Nephron progenitor cell (in vitro differentiated cells): ENCODE measurements around the gene TEX28.
"Not testable (repeated sequence)": the region's sequence is repeated elsewhere in the genome, so short reads cannot be mapped to it uniquely, and the experiment has no call there.

Experiments used
- DNase-seq: peaks from one replicate; pipeline ENCODE4 v3.0.0; 2021
- H3K27ac Mint-ChIP-seq: 2 replicates; pipeline ENCODE4 v1.8.0; 2021; ENCODE audit warnings: mild to moderate bottlenecking, moderate library complexity, mixed read lengths
- H3K27me3 Mint-ChIP-seq: 2 replicates; pipeline ENCODE4 v1.8.0; 2021; ENCODE audit warnings: mild to moderate bottlenecking, low read depth, mixed read lengths; ENCODE audit not compliant: poor library complexity
- H3K36me3 Mint-ChIP-seq: 2 replicates; pipeline ENCODE4 v1.8.0; 2021; ENCODE audit warnings: low read depth, mixed read lengths
- H3K4me1 Mint-ChIP-seq: 2 replicates; pipeline ENCODE4 v1.8.0; 2021; ENCODE audit warnings: mixed read lengths
- H3K4me3 Mint-ChIP-seq: 2 replicates; pipeline ENCODE4 v1.8.0; 2021; ENCODE audit warnings: mild to moderate bottlenecking, moderate library complexity, mixed read lengths
- H3K9me3 Mint-ChIP-seq: 2 replicates; pipeline ENCODE4 v1.8.0; 2021; ENCODE audit warnings: mild to moderate bottlenecking, moderate library complexity, mixed read lengths
- TF ChIP-seq, protein P1 (sequence below): fragments of 200-600 bp; sonication (generic); IDR thresholded peaks from 2 replicates; pipeline ENCODE4 v1.5.0; 2021; ENCODE audit warnings: antibody characterized with exemption

The TEX28 gene, protein sequence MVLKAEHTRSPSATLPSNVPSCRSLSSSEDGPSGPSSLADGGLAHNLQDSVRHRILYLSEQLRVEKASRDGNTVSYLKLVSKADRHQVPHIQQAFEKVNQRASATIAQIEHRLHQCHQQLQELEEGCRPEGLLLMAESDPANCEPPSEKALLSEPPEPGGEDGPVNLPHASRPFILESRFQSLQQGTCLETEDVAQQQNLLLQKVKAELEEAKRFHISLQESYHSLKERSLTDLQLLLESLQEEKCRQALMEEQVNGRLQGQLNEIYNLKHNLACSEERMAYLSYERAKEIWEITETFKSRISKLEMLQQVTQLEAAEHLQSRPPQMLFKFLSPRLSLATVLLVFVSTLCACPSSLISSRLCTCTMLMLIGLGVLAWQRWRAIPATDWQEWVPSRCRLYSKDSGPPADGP

DNA sequence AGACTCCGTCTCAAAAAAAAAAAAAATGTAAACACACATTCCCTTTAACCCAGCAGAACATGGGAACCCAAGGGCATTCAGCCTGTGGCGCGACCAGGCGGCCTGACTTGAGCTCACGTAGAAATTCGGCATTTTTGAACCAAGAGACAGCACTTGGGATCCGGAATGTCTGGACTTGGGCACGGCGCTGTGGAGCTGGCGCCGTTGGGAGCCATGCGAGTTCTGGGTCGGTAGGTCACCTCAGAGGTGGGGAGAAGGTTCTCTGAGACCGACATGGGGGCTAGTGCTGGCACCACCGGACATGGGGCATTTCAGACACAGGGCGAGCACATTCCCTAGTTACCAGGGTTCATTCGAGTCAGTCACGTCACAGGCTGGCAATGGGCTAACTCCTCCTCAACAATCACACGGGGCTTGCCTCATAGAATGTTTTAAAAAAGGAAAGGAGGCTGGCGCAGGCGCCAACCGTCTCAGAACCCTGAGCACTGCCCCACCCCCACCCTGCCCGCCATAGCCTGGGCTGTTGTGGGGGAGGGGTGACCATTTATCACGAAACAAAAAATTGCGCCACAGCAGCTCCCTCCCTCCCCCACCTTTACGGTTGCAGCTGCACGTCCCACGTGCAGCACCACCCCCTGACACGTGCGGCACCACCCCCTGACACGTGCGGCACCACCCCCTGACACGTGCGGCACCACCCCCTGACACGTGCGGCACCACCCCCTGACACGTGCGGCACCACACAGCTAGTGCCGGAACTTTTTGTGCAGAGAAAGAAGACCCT lies at the start of gene TEX28:
TEX28 (minus strand) TSS at position 334 of the 784 bp plus-strand sequence. CDS start 3,007 bp downstream, outside the sequence.
- no peak within 1 kb of the TSS for H3K27ac Mint-ChIP-seq
- TF ChIP-seq, protein P1, sequence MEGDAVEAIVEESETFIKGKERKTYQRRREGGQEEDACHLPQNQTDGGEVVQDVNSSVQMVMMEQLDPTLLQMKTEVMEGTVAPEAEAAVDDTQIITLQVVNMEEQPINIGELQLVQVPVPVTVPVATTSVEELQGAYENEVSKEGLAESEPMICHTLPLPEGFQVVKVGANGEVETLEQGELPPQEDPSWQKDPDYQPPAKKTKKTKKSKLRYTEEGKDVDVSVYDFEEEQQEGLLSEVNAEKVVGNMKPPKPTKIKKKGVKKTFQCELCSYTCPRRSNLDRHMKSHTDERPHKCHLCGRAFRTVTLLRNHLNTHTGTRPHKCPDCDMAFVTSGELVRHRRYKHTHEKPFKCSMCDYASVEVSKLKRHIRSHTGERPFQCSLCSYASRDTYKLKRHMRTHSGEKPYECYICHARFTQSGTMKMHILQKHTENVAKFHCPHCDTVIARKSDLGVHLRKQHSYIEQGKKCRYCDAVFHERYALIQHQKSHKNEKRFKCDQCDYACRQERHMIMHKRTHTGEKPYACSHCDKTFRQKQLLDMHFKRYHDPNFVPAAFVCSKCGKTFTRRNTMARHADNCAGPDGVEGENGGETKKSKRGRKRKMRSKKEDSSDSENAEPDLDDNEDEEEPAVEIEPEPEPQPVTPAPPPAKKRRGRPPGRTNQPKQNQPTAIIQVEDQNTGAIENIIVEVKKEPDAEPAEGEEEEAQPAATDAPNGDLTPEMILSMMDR: no peak
- DNase-seq: no peak
- peaks cover 3% of the 10 kb centered on the region for H3K27me3 Mint-ChIP-seq
- no peaks in the 10 kb centered on the region for H3K4me1 Mint-ChIP-seq
- no peaks in the 10 kb centered on the region for H3K36me3 Mint-ChIP-seq
- peaks cover 45% of the 10 kb centered on the region for H3K9me3 Mint-ChIP-seq
- no peak within 1 kb of the TSS for H3K4me3 Mint-ChIP-seq

DNA sequence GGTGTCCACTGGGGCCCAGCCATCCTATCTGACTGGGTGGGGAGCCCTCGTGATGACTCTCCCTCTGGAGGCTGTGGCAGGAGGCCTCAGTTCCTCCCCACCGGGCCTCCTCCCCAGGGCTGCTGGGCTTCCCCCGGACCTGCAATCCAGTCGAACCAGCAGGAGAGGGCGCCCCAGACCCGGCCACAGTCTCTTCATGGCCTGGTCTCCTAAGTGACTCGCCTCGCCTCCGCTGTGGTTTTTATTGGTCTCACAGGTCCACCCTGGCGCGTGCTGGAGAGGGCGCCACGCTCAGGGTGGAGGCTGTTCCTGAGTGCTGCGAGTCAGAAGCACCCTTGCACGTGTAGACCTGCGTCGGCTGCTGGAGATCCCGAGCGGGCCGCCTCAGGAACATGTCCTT lies 48.7 kb upstream of the TEX28 start:
- not testable (repeated sequence) for DNase-seq, H3K4me1 Mint-ChIP-seq, H3K27ac Mint-ChIP-seq, H3K36me3 Mint-ChIP-seq, H3K9me3 Mint-ChIP-seq, H3K4me3 Mint-ChIP-seq, H3K27me3 Mint-ChIP-seq

DNA sequence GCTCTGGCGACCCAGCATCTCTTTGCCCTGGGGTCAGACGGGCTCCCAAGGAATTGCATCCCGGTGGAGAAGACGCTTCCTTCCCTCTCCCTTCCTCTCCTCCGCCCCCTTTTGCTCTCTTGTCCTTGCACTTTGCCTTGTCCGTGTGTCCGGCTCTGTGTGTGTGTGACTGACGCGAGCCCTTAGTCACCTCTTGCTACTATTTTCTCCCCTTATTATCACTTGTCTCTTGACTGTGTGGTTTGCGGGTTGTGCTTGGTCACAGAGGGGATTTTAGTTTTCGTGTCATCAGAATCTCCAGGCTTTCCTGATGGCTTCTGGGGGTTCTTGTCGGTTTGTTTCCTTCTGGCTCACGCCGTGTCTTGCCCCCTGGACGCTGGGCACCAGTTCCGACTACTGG lies 48.1 kb upstream of the TEX28 start:
- not testable (repeated sequence) for H3K27ac Mint-ChIP-seq, H3K4me1 Mint-ChIP-seq, H3K4me3 Mint-ChIP-seq, H3K9me3 Mint-ChIP-seq, H3K27me3 Mint-ChIP-seq, H3K36me3 Mint-ChIP-seq, DNase-seq

DNA sequence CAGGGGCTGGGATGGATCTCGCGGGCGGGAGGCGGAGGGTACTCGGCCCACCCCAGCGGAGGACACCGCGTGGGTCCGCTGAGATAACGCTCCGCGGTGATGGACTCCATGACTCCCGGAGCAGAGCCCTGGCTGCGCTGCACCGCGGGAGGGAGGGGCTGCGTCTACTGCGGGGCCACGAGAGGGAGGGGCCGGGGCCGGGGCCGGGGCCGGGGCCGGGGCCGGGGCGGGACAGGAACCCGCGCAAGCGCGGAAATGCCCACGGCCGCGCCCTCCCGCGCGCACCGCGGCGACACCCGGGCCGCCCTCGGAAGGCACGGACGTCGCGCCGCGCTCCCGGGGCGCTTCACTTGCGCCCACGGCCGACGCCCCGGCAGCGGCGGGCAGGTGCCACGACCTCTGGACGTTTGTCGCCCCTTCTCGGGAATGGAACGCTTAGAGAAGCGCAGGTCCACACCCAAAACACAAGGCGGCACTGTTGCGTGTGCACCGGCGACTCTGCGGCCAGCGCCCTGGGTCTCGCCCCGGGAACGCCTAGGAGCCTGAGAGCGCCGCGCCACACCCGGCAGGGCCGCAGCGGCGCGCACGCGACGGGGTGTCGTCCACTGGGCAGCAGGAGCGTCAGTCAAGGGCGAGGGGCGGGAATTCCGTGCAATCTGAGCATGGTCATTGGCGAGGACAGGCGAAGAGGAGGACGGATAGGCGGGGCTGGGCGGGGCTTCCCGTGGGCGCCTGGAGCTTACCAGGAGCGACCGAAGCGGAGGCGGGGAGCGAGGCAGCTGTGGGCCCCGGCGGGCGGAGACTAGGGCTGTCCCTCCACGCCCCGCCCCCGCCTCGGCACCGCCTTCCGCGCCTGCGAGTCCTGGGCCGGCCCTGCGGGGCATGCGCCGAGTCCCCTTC lies 46.7 kb upstream of the TEX28 start:
- not testable (repeated sequence) for H3K4me1 Mint-ChIP-seq, H3K27me3 Mint-ChIP-seq, H3K4me3 Mint-ChIP-seq, DNase-seq, H3K36me3 Mint-ChIP-seq, H3K9me3 Mint-ChIP-seq, H3K27ac Mint-ChIP-seq

DNA sequence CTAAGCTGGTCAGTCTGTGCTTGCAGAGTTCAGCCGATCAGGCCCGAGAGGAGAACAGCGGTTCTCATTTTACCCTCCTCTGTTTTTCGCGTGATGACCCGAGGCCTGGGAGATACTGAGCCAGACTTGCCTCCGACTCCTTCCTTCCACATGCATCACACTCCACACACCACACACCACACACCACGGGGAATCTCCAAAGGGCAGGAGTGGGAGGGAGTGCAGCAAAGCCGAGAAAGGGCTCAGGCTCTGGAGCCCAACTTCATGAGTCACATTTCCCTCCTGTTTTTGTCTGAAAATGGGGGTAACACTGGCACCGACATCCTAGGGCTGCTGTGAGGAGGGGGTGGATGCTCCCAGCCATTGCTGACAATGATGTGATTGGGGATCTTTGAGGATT lies 39.6 kb upstream of the TEX28 start:
- Mint-ChIP-seq H3K27ac (peak overlapping the region; percentile 48), H3K9me3 (peaks cover 50% of the 10 kb centered on the region), H3K4me3 (no peak overlapping the region), H3K27me3 (peaks cover 16% of the 10 kb centered on the region), H3K4me1 (peaks cover 12% of the 10 kb centered on the region), H3K36me3 (no peaks in the 10 kb centered on the region)
- DNase-seq: no peak
- TF ChIP-seq, protein P1: no peak

DNA sequence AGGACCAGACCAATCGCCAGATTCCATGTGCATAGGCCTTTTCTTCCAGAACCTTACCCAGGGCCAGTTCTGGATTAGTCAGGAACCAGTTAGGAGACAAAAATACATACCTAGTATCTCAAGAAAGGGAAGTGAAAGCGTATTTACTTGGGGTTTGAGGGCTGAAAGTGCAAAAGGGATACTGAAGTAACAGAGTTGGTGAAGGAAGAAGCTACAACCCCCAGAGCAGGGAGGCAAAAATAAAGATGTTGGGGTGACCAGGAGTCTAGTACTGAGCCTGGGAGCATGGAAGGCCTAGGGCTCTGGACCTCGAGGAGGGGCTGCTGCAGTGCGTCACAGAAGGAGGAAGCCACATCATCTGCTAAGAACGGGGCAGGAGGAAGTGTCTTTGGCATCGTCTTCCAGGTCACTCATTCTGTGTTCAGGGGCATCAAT lies 38.9 kb upstream of the TEX28 start:
- Mint-ChIP-seq H3K4me1 (peaks cover 14% of the 10 kb centered on the region), H3K36me3 (no peaks in the 10 kb centered on the region), H3K9me3 (peaks cover 51% of the 10 kb centered on the region), H3K27ac (no peak overlapping the region), H3K27me3 (peaks cover 17% of the 10 kb centered on the region), H3K4me3 (no peak overlapping the region)
- DNase-seq: no peak
- TF ChIP-seq, protein P1: no peak

DNA sequence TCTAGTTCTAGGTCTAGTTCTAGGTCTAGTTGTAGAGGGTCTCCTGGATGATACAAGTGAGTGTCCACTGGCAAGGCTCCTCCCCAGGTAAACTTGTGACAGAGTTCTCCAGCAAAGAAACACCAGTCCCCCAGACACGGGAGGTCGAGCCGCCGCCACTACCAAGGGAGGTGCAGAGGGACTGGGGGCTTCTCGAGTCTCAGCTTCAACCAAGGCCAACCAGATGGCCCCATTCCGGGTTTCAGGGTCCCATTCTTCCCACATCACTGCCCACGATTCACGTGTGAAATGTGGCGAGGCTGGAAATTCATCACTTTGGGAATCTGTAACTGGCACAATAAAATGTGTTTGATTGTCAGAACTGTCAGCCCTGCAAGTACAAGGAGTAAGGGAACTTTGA lies 38.2 kb upstream of the TEX28 start:
- no peak for DNase-seq
- Mint-ChIP-seq H3K36me3 (no peaks in the 10 kb centered on the region), H3K27me3 (peaks cover 19% of the 10 kb centered on the region), H3K4me3 (no peak overlapping the region), H3K27ac (no peak overlapping the region), H3K9me3 (peaks cover 55% of the 10 kb centered on the region), H3K4me1 (peaks cover 14% of the 10 kb centered on the region)
- TF ChIP-seq, protein P1: no peak
